ENCODE results near the gene ZIM2.

- no peak for TF ChIP-seq CTCF (optimal IDR thresholded peaks at IDR 0.05 in 1 of 3, IDR thresholded peaks at IDR 0.05 in 1 of 3, conservative IDR thresholded peaks at IDR 0.05 in 1 of 3; ENCODE audit: extremely low read depth in 1 of 3, insufficient read depth in 2 of 3, low read length in 3 of 3)
- no peak for TF ChIP-seq EZH2 (IDR thresholded peaks at IDR 0.05; ENCODE audit: low read length)
Measured at GRCh38 chr19:56864443-56865125, 24.1 kb upstream of the ZIM2 start.
